DOHH2 (cell line): ENCODE measurements around the gene ABCG5.
A peak's percentile ranks its signal among the peaks of the same experiment; 100 is the strongest.

Experiments used
- H3F3A ChIP-seq: fragments of 200-600 bp; sonication (generic), shearing (Covaris generic); 2 replicates; pipeline ENCODE4 v1.6.0; 2016; ENCODE audit warnings: antibody characterized with exemption, mild to moderate bottlenecking; ENCODE audit not compliant: control insufficient read depth, insufficient read depth
- H3K27ac ChIP-seq: fragments of 200-600 bp; sonication (generic); 2 replicates; pipeline ENCODE4 v1.5.1; 2014; ENCODE audit warnings: low read depth, mild to moderate bottlenecking, low read length, moderate library complexity
- H3K27me3 ChIP-seq: fragments of 200-600 bp; sonication (generic); 2 replicates; pipeline ENCODE4 v1.6.1; 2014; ENCODE audit warnings: mild to moderate bottlenecking, low read length, mixed read lengths; ENCODE audit not compliant: control insufficient read depth
- H3K36me3 ChIP-seq: fragments of 200-600 bp; sonication (generic); 2 replicates; pipeline ENCODE4 v1.6.1; 2014; ENCODE audit warnings: mild to moderate bottlenecking, low read length, moderate library complexity, mixed read lengths; ENCODE audit not compliant: control insufficient read depth
- H3K4me1 ChIP-seq: fragments of 200-600 bp; sonication (generic); 2 replicates; pipeline ENCODE4 v1.6.1; 2014; ENCODE audit warnings: mild to moderate bottlenecking, low read length, mixed read lengths; ENCODE audit not compliant: control insufficient read depth
- H3K4me2 ChIP-seq: fragments of 200-600 bp; sonication (generic); 2 replicates; pipeline ENCODE4 v1.6.0; 2014; ENCODE audit warnings: mild to moderate bottlenecking, low read length, moderate library complexity
- H3K4me3 ChIP-seq: fragments of 200-600 bp; sonication (generic); 2 replicates; pipeline ENCODE4 v1.5.1; 2014; ENCODE audit warnings: mild to moderate bottlenecking, low read length, mixed read lengths
- H3K79me2 ChIP-seq: fragments of 200-600 bp; sonication (generic); 2 replicates; pipeline ENCODE4 v1.6.1; 2014; ENCODE audit warnings: mild to moderate bottlenecking, low read length, mixed read lengths; ENCODE audit not compliant: control insufficient read depth
- H3K9me2 ChIP-seq: fragments of 200-600 bp; sonication (generic); replicated peaks from 2 replicates; pipeline ENCODE4 v1.6.1; 2014; ENCODE audit warnings: mild to moderate bottlenecking, low read length, mixed read lengths; ENCODE audit not compliant: control insufficient read depth
- H3K9me3 ChIP-seq: fragments of 200-600 bp; sonication (generic); 2 replicates; pipeline ENCODE4 v1.6.1; 2014; ENCODE audit warnings: antibody characterized with exemption, low read length, mixed read lengths; ENCODE audit not compliant: control insufficient read depth, insufficient read depth
- H4K20me1 ChIP-seq: fragments of 200-600 bp; sonication (generic); 2 replicates; pipeline ENCODE4 v1.6.0; 2014; ENCODE audit warnings: low read depth, mild to moderate bottlenecking, antibody characterized with exemption, low read length, moderate library complexity; ENCODE audit not compliant: control insufficient read depth, insufficient read depth
- EZH2phosphoT487 ChIP-seq: fragments of 200-600 bp; sonication (generic); IDR thresholded peaks from 2 replicates; pipeline ENCODE4 v1.6.1; 2017; ENCODE audit warnings: borderline replicate concordance, mild to moderate bottlenecking, antibody characterized with exemption, low read length, moderate library complexity, mixed read lengths
- TF ChIP-seq, protein P1 (sequence below): fragments of 200-600 bp; sonication (generic); IDR thresholded peaks from one replicate; pipeline ENCODE4 v1.5.1; 2014; ENCODE audit warnings: antibody characterized with exemption, mild to moderate bottlenecking, low read depth, low read length; ENCODE audit not compliant: poor library complexity, severe bottlenecking

Gene ABCG5

DNA sequence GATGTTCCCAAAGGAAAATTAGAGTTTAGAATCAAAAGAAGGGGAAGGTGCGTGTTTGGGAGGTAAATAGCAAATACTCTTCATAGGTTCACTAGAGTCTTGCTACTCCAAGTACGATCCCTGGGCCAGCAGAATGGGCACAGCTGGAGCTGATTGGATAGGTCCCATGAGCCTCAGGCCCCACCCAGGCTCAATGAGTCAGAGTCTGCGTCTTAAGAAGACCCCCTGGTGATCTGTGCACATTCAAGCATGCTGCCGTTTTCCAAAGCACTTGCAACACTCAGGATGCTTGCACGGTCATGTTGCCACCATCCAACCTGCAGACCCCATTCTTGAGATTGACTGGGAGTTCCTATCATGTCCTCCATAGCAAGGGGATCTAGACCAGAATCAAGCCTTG, 40.6 kb upstream of the ABCG5 start:
- TF ChIP-seq, protein P1, sequence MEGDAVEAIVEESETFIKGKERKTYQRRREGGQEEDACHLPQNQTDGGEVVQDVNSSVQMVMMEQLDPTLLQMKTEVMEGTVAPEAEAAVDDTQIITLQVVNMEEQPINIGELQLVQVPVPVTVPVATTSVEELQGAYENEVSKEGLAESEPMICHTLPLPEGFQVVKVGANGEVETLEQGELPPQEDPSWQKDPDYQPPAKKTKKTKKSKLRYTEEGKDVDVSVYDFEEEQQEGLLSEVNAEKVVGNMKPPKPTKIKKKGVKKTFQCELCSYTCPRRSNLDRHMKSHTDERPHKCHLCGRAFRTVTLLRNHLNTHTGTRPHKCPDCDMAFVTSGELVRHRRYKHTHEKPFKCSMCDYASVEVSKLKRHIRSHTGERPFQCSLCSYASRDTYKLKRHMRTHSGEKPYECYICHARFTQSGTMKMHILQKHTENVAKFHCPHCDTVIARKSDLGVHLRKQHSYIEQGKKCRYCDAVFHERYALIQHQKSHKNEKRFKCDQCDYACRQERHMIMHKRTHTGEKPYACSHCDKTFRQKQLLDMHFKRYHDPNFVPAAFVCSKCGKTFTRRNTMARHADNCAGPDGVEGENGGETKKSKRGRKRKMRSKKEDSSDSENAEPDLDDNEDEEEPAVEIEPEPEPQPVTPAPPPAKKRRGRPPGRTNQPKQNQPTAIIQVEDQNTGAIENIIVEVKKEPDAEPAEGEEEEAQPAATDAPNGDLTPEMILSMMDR: no peak
- no peak for TF ChIP-seq EZH2phosphoT487
- Histone ChIP-seq H3K27ac (no peak overlapping the region), H3K27me3 (no peaks in the 10 kb centered on the region), H3K36me3 (no peaks in the 10 kb centered on the region), H3K4me2 (no peak overlapping the region), H3K4me3 (no peak overlapping the region), H3F3A (0 out of 2 replicates have a peak, but pooled peaks cover 2% of the 10 kb centered on the region), H3K9me3 (no peaks in the 10 kb centered on the region), H3K79me2 (no peaks in the 10 kb centered on the region), H3K9me2 (no peaks in the 10 kb centered on the region), H4K20me1 (no peaks in the 10 kb centered on the region), H3K4me1 (no peaks in the 10 kb centered on the region)

DNA sequence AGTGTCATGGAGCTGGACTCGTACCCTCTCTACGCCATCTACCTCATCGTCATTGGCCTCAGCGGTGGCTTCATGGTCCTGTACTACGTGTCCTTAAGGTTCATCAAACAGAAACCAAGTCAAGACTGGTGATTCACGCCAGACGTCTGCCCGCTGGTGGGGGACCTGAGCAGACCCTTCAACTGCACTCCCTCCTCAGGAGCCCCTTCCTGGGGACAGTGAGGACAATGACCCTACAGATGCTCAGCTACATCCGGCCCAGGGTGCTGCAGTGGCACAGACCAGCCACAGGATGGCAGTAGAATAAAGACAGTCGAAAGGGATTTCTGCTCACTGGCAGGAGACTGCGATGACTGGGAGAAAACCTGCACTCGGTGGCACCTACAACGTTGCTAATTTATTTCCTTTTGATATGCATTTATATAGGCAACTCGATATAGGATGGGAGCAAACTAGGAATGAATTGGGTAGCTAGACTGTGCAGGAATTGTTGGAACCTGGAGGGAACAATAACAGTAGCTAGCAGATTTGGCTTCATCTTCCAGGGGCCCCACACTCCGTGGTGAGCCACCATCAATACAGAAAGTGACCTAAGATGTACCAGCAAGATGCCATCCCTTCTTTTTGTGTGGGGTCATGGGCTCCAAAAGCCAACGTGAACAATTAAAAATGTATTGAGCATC, 39.3 kb upstream of the ABCG5 start:
- H3K9me3 ChIP-seq: no peaks in the 10 kb centered on the region
- H3F3A ChIP-seq: 0 out of 2 replicates have a peak, but pooled peaks cover 2% of the 10 kb centered on the region
- H4K20me1 ChIP-seq: no peaks in the 10 kb centered on the region
- TF ChIP-seq, protein P1: peak; percentile 96
- no peak for TF ChIP-seq EZH2phosphoT487
- H3K4me3 ChIP-seq: no peak overlapping the region
- H3K27ac ChIP-seq: no peak overlapping the region
- H3K9me2 ChIP-seq: no peaks in the 10 kb centered on the region
- H3K27me3 ChIP-seq: no peaks in the 10 kb centered on the region
- no peaks in the 10 kb centered on the region for H3K4me1 ChIP-seq
- no peak overlapping the region for H3K4me2 ChIP-seq
- H3K36me3 ChIP-seq: no peaks in the 10 kb centered on the region
- H3K79me2 ChIP-seq: no peaks in the 10 kb centered on the region

DNA sequence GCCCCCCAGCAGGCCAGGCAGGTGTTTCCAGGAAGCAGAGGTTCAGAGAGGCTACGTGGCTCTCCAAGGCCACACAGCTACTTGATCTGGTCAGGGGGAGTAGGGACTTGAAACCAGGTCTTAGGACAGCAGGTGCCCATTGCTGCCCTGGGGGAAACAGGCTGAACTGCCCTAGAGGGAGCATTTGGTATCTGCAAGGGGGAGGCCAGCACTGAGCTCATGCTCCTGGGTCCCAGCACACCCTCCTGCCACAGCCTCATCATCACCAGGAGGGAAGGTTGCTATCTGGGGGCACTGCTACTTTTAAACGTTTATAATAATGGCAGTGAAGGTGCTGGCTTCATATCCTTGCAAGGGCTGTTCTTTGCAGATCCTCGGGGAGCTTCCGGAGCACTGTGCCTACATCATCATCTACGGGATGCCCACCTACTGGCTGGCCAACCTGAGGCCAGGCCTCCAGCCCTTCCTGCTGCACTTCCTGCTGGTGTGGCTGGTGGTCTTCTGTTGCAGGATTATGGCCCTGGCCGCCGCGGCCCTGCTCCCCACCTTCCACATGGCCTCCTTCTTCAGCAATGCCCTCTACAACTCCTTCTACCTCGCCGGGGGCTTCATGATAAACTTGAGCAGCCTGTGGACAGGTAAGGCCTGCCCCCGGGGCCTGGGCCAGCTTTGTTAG, 36.3 kb upstream of the ABCG5 start:
- H3F3A ChIP-seq: no peaks in the 10 kb centered on the region
- no peak overlapping the region for H3K27ac ChIP-seq
- no peaks in the 10 kb centered on the region for H3K9me2 ChIP-seq
- TF ChIP-seq, protein P1: no peak
- no peak for TF ChIP-seq EZH2phosphoT487
- no peak overlapping the region for H3K4me2 ChIP-seq
- H3K36me3 ChIP-seq: no peaks in the 10 kb centered on the region
- H3K4me1 ChIP-seq: no peaks in the 10 kb centered on the region
- H3K9me3 ChIP-seq: no peaks in the 10 kb centered on the region
- no peaks in the 10 kb centered on the region for H3K27me3 ChIP-seq
- no peak overlapping the region for H3K4me3 ChIP-seq
- no peaks in the 10 kb centered on the region for H3K79me2 ChIP-seq
- H4K20me1 ChIP-seq: no peaks in the 10 kb centered on the region
